ENCODE results near the gene MYBPC3.

The MYBPC3 gene

DNA sequence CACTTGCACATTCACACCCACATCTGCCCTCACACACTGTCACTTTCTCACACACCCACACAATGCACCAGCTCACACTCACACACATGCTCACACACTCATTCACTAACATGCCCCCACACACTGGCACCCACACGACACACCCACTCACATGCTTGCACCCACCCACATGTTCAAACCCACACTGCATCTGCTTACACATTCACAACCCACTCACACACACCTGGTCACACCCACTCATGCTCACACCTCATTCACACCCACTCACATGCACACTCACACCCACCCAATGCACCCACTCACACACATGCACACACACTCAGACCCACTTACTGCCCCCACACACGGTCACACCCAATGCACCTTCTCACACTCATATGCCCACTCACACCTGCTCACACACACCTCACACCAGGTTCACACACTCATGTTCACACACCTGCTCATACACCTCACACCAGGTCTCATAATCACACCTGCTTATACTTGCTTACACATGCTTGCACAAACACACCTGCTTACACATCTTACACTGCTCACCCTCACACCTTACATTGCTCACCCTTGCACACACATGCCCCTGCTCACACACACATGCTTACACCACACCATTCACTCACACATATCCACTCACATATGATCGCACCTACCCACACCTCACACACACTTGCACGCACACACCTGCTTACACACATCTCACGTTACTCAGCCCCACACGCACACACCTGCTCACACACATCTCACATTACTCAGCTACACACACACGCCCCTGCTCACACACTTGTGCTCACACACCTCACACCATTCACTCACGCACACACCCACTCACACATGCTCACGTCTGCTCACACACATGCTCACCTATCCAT is 3.9 kb upstream of the MYBPC3 start:
- no peak for DNase-seq

DNA sequence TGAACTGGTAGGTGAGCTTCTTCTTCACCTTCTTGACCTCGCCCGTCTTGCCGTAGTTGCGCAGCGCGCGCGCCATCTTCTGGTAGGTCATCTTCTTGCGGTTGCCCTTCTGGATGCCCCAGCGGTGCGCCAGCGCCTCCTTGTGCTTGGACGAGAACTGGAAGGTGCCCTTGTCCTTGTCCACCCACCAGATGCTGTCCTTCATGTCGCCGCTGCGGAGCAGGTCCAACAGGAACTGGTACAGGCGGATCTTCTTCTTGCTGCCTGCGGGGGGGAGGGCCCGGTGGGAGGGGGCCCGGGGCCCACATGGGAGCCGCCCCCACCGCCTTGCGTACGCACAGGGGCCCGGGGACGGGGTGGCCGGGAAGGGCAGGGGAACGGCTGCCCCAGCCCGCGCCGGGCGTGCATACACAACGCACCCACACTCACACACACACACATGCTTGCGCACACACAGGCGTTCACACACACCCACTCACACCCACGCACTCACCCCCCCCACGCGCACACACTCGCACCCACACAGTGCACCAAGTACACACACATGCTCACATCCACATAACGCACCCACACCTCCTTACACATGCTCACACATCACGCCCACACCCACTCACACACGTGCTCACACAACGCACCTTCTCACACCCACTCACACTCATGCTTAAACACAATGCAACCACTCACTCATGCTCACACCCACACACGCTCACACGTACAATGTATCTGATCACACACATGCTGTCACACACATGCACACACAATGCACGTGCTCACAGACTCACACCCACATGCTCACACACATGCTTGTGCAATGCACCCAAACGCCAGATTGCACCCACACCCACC is 3.0 kb upstream of the MYBPC3 start:
- no peak for DNase-seq

DNA sequence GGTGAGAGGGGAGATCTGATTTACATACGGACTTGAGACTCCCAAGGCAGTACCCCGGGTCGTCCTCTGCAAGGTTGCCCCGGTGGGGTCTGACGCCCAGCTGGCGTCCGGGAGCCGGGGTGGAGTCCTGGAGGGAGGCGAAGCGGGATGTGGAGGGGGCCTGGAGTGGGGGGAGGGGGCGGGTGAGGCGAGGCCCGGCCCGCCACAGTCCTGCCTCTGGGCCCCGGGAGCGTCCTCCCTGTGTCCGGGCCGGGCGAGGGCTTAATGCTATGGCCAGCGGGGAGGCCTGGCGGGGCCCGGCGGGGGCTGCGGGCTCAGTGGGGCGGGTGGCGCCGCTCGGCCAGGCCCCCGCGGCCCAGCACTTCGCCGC is 2.4 kb upstream of the MYBPC3 start:
- no peak for DNase-seq

DNA sequence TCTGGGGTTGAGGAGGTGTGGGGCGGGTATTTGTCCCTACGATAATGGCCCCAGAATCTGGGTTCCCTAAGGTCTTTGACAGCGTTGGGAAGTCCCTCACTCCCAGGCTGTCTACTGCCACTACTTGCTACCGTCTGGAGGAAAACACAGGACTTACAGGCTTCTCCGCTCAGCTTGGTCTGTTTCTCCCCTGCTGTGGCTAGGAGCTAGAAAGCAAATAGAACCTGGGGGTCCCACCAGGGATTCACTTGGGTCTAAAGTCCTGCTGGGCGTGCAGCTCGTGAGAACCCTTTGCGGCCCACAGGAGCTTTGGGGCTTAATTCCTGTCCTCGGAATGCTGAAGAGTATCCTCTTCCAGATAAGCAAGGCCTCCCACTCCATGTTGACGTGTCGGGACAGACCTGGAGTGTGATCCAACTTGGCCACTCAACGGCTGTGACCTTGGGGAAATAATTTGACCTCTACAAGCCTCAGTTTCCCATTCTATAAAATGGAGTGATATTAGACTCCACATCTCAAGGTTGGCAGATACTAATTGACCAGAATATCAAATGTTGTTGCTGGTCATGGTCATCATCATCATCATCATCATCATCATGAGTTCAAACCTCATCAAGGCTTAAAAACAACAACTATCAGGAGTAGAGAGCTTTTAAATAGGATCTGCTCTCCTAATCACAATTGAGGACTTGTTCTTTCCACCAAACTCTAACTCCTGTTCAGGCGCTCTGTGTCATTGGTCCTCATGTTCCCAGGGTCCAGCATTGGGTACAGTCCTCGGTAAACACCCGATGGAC is 1.7 kb upstream of the MYBPC3 start:
- no peak for DNase-seq

DNA sequence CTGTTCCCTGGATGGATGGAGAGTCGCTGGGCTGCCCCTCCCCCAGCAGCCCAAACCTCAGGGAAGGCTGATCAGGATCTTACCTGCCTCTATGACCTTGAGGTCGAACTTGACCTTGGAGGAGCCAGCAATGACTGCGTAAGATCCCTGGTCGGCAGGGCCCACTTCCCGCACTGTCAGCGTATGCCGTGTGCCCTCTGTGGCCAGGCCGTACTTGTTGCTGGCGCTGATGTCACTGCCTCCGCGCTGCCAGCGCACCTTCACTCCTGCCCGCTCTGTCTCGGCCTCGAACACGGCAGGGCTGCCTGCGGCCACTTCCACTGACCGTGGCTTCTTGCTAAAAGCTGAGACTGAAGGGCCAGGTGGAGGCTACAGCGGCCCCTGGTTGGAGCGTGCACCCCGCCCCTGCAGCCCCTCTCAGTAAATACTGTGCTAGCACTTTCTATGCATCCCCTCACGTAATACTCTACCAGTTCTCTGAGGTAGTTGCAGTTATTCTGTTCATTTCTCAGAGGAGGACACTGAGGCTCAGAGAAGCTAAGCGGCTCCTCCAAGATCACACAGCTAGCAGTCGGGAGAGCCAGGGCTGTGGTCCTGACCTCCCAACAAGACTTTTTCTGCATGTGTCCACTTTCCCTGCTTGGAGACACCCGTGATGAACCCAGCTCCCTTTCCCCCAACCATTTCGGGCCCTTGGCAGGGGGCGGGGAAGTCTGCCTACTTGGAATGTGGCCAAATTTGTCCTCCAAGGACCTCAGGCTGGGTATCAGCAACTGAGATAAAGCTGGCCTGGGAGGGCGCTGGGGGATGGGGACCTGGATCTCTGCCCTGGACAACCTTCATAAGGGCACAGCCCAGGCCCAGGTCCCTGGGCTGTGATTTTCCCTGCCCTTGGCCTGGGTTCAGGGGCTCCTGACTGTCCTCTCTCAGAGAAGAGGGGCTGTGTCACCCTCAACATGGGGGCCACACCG is 1.1 kb downstream of the MYBPC3 start:
- DNase-seq, result no peak

DNA sequence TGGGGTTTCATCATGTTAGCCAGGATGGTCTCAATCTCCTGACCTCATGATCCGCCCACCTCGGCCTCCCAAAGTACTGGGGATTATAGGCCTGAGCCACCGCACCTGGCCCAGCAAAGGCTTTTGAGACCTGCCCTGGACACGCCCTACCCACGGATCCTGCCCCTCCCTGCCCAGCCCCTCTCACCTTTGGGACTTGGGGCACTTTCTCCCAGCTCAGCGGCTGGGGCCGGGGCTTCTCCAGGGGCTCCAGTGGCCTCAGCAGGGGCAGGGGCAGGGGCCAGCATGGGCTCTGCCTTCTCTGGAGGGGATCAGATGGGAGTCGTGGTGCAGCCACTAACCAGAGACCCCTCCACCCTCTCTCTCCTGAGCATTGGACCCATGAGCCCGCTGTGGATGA is 2.2 kb downstream of the MYBPC3 start:
- DNase-seq, result no peak

DNA sequence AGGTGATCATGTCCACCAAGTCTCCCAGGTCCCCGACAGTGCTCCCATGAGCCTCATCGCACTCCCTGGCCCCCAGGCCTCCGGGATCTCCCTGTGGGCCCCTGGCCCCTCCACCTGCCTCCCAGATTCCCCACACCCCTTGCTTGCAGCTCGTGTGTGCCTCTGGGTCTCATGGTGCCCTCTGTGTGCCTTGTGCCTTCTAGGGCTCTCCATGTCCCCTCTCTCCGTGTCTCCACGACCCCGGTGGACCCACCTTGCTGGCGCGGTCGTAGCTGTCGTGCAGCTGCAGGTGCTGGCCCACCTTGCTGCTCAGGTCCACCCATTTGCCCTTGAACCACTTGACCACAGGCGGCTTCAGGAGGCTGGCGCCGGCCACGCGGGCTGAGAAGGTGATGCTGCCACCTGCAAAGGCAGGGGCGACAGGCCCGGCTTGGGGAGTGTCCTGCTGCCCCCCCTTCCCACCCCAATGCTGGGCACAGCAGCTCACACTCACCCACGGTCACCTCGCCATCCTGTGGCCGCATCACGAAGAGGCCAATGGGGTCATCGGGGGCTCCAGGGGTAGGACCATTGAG is 2.9 kb downstream of the MYBPC3 start:
- DNase-seq, result no peak

DNA sequence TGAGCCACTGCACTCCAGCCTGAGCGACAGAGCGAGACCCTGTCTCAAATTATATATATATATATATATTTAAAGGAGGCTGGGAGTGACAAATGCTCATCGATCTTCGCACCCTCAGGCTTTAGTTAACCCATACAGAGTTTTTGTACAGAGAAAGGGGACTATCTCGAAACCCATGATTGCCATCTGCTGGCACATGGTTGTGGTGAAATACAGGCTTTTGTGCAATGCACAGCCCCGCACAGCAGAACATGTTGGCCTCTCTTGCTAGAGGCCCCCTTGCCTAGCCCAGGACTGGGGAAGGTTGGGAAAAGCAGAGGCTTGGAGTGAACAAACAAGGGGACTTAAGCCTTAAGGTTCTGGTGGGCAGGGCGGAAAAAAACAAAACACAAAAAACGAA is 3.6 kb downstream of the MYBPC3 start:
- peak; percentile 9 for DNase-seq

DNA sequence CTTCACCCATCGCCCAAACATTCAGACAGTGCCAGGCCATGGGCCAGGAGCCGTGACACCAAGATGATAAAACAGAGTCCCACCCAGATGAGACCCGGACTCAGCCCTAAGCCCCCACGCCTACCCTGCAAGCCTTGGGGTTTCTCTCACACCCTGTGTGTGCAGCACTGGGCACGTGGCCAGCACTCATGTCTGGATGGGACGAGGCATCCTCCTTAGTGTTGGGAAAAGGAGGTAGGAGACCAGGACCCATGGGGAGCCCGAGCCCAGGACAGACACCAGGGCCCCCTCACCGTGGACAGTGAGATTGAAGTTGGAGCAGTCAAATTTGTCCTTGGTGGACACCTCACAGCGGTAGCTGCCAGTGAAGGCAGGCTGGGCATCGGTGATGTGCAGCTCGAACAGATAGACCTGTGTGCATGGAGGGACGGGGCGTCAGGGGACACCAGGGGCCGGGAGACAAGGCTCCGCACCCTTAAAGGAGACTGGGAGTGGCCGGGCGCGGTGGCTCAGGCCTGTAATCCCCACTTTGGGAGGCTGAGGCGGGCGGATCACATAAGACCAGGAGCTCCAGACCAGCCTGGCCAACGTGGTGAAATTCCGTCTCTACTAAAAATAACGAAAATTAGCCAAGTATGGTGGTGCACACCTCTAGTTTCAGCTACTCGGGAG is 4.2 kb downstream of the MYBPC3 start:
- no peak for DNase-seq

DNA sequence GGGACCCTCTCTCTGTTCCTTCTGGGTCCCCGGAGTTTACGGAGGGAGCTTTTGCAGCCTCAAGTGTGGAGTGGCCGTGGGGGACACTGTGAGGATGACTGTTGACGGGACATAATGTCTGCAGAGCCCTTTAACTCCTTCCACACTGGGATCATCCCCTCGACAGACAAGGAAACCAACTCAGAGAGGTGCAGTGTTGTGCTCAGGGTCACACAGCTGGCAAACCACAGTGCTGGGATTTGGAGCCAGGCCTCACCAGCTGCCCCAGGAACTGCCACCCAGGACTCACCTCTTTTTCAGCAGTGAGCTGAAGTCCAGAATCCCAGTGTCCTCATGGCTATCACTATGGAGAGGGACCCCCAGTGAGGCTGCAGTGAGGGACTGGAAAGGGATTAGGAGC is 5.4 kb downstream of the MYBPC3 start:
- no peak for DNase-seq

DNA sequence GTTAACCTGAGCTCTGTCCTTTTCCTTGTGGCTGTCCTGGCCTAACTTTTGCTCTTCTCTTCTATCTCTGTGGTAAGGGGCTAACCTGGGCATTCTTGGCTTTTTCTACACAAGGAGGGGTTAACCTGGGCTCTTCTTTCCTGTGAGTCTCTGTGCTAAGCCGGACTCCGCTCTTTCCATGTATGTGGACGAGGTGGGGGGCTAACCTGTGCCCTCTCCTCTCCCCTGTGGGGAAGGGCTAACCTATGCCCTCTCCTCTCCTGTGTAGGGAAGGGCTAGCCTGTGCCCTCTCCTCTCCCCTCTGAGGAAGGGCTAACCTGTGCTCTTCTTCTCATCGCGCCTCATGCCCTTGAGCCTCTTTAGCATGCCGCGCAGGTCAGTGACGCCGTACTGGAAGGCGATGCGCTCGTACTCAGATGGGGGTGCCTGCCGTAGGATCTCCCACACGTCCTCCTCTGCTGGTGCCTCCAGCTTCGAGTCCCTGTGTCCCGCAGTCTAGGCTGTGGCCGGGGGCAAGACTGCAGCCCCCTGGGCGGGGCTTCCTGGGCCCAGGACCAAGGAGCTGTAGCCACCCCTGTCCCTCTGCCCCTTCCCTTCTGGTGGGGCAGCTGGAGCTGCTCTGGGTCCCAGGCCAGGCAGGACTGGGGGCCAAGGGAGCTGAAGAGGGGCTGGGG is 6.5 kb downstream of the MYBPC3 start:
- DNase-seq, result no peak

DNA sequence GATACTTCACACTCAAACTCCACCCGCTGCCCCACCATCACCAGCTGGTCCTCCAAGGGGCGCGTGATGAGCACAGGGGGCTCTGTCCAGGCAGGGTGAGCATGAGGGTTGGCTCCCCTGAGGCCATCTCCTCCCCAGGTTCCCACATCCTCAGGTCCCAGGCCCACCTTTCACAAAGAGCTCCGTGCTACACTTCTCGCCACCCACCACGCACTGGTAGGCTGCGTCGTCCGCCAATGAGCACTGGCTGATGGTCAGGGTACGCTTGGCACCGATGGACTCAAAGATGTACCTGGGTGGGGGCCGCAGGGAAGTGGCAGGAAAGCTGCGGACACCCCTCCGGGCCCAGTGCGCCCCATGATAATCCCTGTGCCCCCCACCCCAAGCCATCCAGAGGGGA is 9.6 kb downstream of the MYBPC3 start:
- DNase-seq, result no peak

DNA sequence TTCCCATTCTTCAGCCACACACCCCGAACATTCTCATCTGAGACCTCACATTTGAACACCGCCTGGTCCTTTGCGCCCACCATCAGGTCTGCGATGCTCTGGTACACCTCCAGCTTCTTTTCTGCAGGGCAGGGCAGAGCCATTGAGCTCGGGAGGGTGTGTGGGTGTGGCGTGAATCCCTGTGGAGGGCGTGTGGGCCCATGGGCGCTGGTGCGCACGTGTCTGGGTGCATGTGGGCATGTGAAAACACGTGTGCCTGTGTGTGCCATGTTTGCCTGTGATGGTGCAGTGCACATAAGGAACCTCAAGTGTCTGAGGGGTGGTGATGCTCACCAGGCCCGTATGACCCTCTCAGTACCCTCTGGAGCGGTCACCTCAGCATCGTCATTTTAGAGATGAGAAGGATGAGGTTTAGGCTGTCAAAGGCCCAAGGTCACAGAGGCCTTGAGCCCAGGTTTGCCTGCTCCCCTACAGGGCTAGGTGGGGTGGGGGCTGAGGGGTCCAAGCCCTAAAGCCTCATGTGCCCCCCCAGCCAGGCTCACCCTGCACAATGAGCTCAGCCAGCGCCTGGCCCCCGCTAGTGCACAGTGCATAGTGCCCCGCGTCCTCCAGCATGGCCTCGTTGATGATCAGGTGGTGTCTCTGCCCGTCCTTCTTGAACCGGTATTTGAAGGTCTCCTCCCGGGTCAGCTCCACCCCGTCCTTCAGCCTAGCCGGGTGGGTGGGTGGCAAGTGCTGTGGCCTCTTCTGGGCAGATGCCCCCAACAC is 10.3 kb downstream of the MYBPC3 start:
- DNase-seq, result no peak

DNA sequence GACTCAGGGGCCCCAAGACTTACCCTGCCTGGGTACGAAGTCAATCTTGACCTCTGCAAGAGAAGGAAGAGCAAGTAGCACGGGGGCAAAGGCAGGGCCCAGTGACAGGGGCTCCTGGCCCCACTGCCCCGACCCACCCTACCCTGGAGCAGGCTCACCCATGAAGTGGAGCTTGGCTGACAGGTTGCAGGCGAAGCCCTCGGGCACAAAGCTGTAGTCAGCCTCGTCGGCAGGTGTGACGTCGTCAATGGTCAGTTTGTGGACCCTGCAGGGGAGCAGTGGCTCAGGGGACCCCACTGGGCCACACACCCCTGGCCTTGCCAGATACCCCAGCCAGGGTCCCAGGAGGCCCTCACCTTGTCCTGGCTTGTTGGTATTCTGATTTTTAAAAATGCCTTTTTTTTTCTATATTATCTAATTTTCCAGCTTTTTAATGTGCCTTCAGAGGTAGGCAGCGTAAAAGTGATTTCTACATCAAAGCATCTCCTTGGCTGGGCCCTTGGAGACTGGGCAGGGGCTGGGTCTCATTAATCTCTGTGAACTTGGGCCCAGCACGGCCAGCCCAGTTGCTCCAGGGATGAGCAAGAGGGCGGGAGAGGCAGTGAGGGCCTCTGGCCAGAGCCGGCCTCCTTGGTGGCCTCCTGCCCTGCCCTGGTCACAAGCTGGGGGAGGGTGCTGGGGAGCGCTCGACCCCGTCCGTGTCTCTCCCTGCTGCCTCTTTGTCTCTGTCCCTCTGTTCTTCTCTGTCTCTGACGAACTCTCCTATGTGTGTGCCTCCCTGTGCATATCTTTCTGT is 11.3 kb downstream of the MYBPC3 start:
- DNase-seq, result no peak

DNA sequence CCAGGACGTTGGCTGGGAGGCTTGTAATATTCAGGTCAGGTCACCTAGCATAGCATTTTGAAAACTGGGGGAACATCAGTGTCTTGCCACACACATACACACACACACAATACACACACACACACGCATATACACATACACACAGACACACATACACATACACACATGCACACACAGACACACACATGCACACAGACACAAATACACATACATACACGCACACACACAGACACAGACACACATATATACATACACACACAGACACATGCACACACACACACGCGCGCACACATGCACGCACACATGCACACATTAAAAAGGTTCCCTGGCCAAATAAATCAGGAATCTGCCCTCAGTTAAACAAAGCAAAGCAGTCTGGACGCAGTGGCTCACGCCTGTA is 12.5 kb downstream of the MYBPC3 start:
- no peak for DNase-seq

DNA sequence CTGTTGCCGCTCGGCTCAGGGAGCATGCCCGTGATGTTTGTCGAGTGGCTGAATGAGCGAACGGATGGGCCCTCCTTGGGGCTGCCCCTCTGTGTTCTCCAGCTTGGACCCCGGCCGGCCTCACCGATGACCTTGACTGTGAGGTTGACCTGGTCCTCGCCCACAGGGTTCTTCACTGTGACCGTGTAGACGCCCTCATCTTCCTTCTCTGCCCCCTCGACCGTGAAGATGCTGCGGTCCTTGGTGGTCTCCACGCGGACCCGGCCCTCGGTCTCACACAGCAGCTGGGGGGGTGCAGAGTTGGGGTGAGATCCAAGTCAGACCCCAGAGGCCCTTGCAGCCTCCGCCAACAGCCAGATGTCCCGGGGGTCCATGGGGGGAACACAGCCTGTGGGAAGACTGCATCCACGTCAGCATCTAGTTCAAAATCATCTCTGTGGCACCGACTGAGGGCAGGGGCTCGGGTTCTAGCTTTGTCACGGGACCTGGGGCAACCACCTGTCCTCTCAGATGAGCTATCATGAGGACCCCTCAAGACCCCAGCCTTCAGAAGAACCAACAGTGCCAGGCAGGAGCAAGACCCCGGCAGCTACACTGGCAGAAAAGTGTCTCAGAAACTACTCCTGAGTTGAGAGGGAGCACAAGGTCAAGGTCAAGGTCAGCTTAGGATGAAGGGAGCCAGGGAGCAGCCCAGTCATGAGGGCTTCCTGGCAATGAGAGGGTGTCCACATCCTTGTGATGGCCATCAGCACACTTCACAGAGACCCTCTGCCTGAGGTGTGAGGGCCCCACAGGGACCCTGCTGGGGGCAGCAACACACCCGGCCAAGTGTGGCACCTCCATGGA is 13.9 kb downstream of the MYBPC3 start:
- DNase-seq, result no peak

DNA sequence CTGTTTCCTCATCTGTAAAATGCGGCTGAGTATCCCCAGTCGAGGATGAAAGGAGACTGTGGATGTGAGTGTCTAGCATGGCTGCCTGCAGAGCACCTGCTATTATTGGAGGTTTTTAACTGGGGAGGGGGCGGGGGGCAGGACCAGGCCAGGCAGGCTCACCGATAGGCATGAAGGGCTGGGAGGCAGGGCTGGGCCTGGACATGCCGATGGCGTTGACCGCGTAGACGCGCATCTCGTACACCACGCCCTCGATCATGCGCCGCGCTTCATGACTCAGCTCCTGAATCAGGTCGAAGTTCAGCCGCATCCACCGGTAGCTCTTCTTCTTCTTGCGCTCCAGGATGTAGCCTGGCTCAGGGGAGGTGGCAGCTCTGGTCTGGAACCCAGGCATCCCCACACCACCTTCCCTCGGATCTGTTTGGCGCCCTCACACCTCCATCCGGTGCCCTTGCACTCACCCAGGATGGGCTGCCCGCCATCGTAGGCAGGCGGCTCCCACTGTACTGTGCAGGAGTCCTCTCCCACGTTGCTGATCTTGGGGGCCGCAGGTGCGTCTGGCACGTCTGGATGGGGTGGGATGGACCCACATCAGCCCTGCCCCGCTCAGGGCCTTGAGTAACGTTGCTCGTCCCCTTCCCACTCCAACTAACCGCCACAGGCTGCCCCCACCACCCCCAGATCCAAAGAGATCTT is 15.1 kb downstream of the MYBPC3 start:
- DNase-seq, result no peak
